NCI-H345 (cell line): ENCODE measurements around the gene SYNDIG1.

ENCODE experiments used
- DNase-seq: peaks from one replicate; lab custom pipeline; 2025; lab: John Stamatoyannopoulos, UW

SYNDIG1 gene

GRCh38 chr20:24694157-24694726, 224.8 kb downstream of the SYNDIG1 start:
- DNase-seq: no peak

- no peak for DNase-seq
Measured at GRCh38 chr20:24694727-24695528, 225.5 kb downstream of the SYNDIG1 start.

DNA sequence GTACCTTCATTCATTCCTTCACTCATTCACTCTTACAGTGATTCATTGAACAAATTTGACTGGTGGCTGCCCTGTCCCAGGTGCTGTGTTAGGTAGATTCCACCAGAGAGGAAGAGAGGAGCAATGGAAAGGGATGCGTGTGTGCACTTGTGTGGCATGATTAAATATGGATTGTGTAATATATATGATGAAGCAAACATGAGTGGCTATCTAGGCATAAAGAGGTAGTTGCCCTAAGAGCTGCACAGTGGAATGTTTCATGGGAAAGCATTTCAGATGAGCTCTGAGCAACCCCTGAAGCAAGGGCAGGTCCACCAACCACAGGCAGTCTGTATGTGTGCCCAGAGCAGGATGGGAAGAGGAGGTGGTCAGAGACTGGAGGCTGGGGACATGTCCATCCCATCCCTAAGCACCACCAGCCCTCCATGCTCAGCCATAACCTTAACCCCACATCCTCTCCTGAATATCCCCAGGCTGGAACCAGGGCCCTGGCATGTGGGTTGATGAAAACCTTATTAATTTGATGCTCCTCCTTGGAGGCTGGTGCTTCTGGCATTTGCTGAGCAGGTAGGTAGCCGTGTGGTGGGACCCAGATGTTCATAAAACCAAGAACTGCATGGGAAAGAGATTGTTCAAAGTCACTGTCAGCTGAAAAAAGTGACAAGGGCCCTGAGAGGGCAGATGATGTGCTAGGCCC, 226.2 kb downstream of the SYNDIG1 start:
- DNase-seq: no peak

- no peak for DNase-seq
Measured at GRCh38 chr20:24696396-24696795, 227.0 kb downstream of the SYNDIG1 start.

DNA sequence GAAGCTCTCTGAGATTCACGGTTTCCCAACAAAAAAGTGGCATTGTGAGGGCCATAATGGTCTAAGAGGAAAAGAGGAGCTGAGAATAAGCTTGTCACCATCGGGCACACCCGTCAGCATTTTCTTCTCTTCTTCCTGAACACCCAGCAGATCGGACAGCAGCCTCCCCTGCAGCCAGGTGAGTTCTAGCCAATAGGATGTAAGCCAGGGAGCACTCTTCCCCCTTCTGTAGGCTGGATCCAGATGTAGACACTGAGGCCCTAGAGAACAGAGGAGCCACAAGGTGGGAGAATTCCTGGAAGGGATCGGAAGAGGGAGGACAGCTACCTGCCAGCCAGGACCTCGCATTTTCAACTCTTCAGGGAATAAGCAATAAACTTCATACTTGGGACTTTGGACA, 228.0 kb downstream of the SYNDIG1 start:
- DNase-seq: no peak

- DNase-seq: no peak
Measured at GRCh38 chr20:24698189-24698588, 228.8 kb downstream of the SYNDIG1 start.

GRCh38 chr20:24698706-24699206, 229.3 kb downstream of the SYNDIG1 start:
- DNase-seq: no peak

GRCh38 chr20:24699321-24700165, 230.1 kb downstream of the SYNDIG1 start:
- no peak for DNase-seq

GRCh38 chr20:24700166-24700860, 230.9 kb downstream of the SYNDIG1 start:
- DNase-seq: no peak

DNA sequence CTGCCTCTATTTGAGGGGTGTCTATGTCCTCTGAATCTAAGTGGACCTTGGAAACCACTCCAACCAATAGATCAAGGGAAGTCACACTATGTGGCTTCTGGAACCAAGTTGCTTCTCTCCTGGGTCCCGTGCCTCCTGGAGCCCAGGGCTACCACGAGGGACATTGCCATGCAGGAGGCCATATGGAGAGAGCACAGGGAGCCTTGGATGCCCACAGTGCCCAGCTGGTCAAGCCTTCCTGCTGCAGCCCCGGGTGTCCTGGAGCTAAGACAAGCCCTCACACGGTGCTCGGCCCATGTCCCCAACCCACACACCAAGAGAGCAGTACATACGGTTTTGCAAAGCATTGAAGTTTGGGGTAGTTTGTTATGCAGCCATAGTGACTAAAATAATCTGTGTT, 231.6 kb downstream of the SYNDIG1 start:
- no peak for DNase-seq

DNA sequence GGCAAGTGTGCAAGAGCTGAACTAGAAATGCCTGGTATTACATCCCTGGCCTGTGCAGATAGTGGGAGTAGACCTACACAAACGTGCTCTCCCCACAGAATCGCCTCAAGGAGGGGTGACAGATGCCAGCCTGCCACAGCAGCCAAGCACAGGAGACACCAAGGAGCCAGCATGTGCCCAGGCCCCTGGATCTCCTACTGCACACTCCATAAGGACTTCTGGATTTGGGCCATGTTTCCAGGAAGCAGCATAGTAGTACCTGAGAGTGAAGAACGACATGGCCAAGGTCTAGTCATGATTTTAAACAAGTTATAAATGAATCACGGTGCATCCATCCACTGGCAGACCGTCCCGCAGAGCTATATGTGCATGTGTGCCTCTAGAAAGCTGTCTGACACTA, 232.2 kb downstream of the SYNDIG1 start:
- DNase-seq: no peak

- no peak for DNase-seq
Measured at GRCh38 chr20:24702501-24703283, 233.3 kb downstream of the SYNDIG1 start.

- no peak for DNase-seq
Measured at GRCh38 chr20:24703284-24703610, 233.8 kb downstream of the SYNDIG1 start.

GRCh38 chr20:24704899-24705298, 235.5 kb downstream of the SYNDIG1 start:
- no peak for DNase-seq

- no peak for DNase-seq
Measured at GRCh38 chr20:24705486-24705885, 236.1 kb downstream of the SYNDIG1 start.

DNA sequence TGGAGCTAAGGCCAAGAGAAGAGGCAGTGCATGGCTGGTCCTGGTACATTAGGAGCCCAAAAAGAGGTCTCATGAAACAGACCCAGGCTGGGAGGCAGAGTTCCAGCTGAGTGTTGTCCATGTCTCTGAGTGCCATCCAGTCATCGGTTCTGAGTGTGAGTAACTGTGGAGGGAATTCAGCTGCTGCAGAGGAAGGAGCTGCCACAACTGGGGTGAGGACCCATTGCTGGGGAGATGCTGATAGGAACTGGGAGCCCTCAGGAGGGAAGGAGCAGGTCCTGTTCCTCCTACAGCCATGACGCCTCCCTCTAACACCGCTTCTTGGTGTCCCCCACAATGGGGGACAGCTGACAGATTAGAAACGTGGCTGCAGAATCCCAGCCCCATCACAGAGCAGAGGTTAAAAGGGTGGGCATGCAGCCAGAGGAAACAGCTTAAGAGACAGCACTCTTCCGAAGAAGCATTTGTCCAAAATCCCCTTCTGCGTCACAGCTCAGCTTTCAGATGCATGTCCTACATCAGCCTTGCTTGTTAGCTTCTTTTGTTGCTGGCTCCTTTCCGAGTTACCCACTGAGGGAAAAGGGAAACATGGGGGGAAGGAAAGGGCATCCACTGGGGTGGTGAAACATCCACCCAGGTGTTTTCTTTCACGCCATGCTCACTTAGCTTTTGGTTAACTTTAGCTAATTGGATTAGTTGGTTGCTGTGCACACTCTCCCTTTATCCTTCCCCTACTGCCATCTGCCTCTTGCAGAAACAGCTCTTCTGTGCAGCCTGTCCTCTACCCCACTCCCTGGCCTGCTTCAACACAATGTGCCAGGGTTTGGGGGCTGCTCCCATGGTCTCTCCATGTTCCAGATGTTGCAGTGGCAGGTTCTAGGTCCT, 239.2 kb downstream of the SYNDIG1 start:
- DNase-seq: no peak
